Measurements from ENCODE around the gene SPRED3. TPM values are rescaled to one million over a fixed set of nuclear protein-coding genes. Genes with fewer than 3 reads are reported as not detected.

The SPRED3 gene
- total and polyA plus RNA-seq, 2 of the 8 experiments (the other 6 are each of a cell fraction or from before 2014, with no cell fraction given), result 8.1 to 10.3 TPM

DNA sequence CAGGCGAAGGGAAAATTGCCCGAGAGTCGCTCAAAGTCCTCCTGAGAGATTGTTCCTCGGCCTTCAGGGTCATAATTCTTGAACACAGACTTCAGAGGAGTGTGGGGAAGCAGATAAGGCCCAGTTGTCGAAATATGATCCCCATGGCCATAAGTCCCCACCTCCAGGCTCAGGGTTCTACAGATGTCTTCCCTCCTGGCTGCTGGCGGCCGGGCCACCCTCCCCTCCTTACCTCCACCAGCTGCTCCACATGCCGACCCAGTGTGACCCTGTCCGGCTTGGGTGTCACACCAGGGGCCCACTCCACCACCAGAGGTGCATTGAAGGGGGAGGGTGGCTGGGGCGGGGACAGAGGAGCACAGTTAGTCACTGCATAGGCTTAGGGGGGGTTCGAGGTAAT lies 24.5 kb downstream of the SPRED3 start:
- peaks cover 3% of the 10 kb centered on the region for H3K23me2 ChIP-seq (ENCODE audit: low read depth, low read length)
- no peak overlapping the region for H3K4ac ChIP-seq (replicated peaks; ENCODE audit: insufficient read length, low read depth, low read length)
- no peaks in the 10 kb centered on the region for H3K36me3 ChIP-seq (ENCODE audit: control insufficient read depth in 2 of 4, insufficient read depth in 4 of 4, low read length in 3 of 4)
- H4K8ac ChIP-seq (ENCODE audit: extremely low read depth, insufficient read depth, low read length), result no peak overlapping the region; the same call in 1 of the 2 replicates
- no peaks in the 10 kb centered on the region for H3K9me3 ChIP-seq (ENCODE audit: insufficient read depth in 2 of 2, low read depth in 1 of 2, low read length in 1 of 2)
- H3K9ac ChIP-seq (replicated peaks in 1 of 4; ENCODE audit: extremely low read depth in 1 of 4, low read depth in 3 of 4, low read length in 3 of 4), result no peak overlapping the region
- H3K4me1 ChIP-seq (replicated peaks in 1 of 4; ENCODE audit: control insufficient read depth in 3 of 4, insufficient read depth in 4 of 4, low read length in 3 of 4), result peaks cover 0 to 7% (median 6%) of the 10 kb centered on the region in 4 experiments; a peak in 5 of 7 replicates
- no peak overlapping the region for H3K4me2 ChIP-seq (ENCODE audit: insufficient read depth in 1 of 2, low read depth in 2 of 2, low read length in 2 of 2)
- DNase-seq (ENCODE audit: low read depth in 1 of 2, low spot score in 2 of 2), result no peak
- FAIRE-seq, result no peak
- H3K4me3 ChIP-seq (ENCODE audit: extremely low read depth in 1 of 4, insufficient read depth in 2 of 4, low read depth in 3 of 4, low read length in 4 of 4), result no peak overlapping the region
- H2AFZ ChIP-seq (ENCODE audit: low read length), result no peak overlapping the region
- no peak overlapping the region for H2BK12ac ChIP-seq (ENCODE audit: low read depth, low read length)
- H3K27ac ChIP-seq (ENCODE audit: low read depth, low read length), result no peak overlapping the region
- no peak overlapping the region for H2BK120ac ChIP-seq (replicated peaks; ENCODE audit: low read depth, low read length)
- no peaks in the 10 kb centered on the region; the same call in 1 of the 2 replicates for H3K79me1 ChIP-seq (ENCODE audit: low read depth, low read length)
- no peak overlapping the region for H3K18ac ChIP-seq (ENCODE audit: extremely low read depth, low read length)
- POLR2A ChIA-PET (ENCODE audit: partially characterized antibody), result interaction anchor here (0.8 to 1.2 kb wide), 5 partner anchors 9 to 191 kb away, joined by 3 to 4 read pairs (median 3); no protein-coding TSS in a partner anchor
- CTCF ChIA-PET (ENCODE audit: partially characterized antibody), result interaction anchor here (0.8 to 5.7 kb wide), 3 partner anchors 10 to 40 kb away, joined by 4 to 32 read pairs (median 4); partner anchors contain the start of gene FAM98C
- no peak overlapping the region for H3K56ac ChIP-seq (replicated peaks; ENCODE audit: insufficient read length, low read depth, low read length)
- no peaks in the 10 kb centered on the region for H3K79me2 ChIP-seq (ENCODE audit: control insufficient read depth in 1 of 2, insufficient read depth in 2 of 2, low read length in 2 of 2)
- no peak overlapping the region for H3K23ac ChIP-seq (ENCODE audit: insufficient read length)
- no peak overlapping the region for H2AK5ac ChIP-seq (ENCODE audit: low read depth, low read length)
- H2BK5ac ChIP-seq (ENCODE audit: low read depth, low read length), result no peak overlapping the region
- whole genome bisulfite sequencing, 2 experiments (ENCODE audit: extremely low coverage in 1 of 2, insufficient coverage in 1 of 2, insufficient read length in 1 of 2, insufficient replicate concordance in 2 of 2, low coverage in 1 of 2, low lambda C conversion rate in 2 of 2, missing lambda C conversion rate in 1 of 2), result 85% methylated on average over 9 of the region's 11 CpGs; no CpG with 5 or more reads in 1 of the 2 experiments
- H4K20me1 ChIP-seq (replicated peaks in 1 of 2; ENCODE audit: control insufficient read depth in 1 of 2, insufficient read depth in 2 of 2, low read length in 2 of 2), result no peaks in the 10 kb centered on the region
- no peak overlapping the region for H4K5ac ChIP-seq (ENCODE audit: insufficient read length, low read depth, low read length)
- H3K27me3 ChIP-seq (replicated peaks in 1 of 4; ENCODE audit: control insufficient read depth in 3 of 4, extremely low read depth in 1 of 4, insufficient read depth in 3 of 4, low read length in 3 of 4), result peaks cover 0 to 2% (median 0%) of the 10 kb centered on the region in 4 experiments; a peak in 1 of 7 replicates
- no peak overlapping the region for H4K91ac ChIP-seq (replicated peaks; ENCODE audit: insufficient read length, low read length)
- no peak overlapping the region for H2BK15ac ChIP-seq (ENCODE audit: low read length)
- no peak overlapping the region for H3K14ac ChIP-seq (ENCODE audit: insufficient read length)
- TF ChIP-seq PHF8 (conservative IDR thresholded peaks at IDR 0.05; ENCODE audit: low read depth, low read length) (no peak), CBX8 (IDR thresholded peaks at IDR 0.05; ENCODE audit: borderline replicate concordance, low read depth, low read length) (no peak)
- H2BK20ac ChIP-seq (ENCODE audit: low read length), result no peak overlapping the region
